Kidney (tissue), 14 donors: ENCODE results near the gene MYL10. TPM values are rescaled to one million over a fixed set of nuclear protein-coding genes. Genes with fewer than 3 reads are reported as not detected.

Experiments
- DNase-seq, 5 donors: peaks; one replicate each; pipeline ENCODE4 v3.0.0-alpha.2; 2013 to 2020
- FAIRE-seq: peaks from 2 replicates; lab custom pipeline; 2012; peaks lifted over from hg19 to GRCh38; lab: Jason Lieb, UNC
- H3K27ac ChIP-seq, 2 donors: one replicate each; pipeline ENCODE4 v1.7.0; 2013; ENCODE audit warnings: low read depth in 2 of 2, low read length in 2 of 2, inconsistent platforms in 1 of 2
- H3K27me3 ChIP-seq: one replicate; pipeline ENCODE4 v1.7.1; 2013; ENCODE audit warnings: low read length, inconsistent platforms; ENCODE audit not compliant: control insufficient read depth, insufficient read depth
- H3K36me3 ChIP-seq, 3 donors: one replicate each; pipeline versions ENCODE4 v1.7.0 to v1.7.1; 2013; ENCODE audit warnings: low read length in 3 of 3, control low read depth in 1 of 3, inconsistent platforms in 1 of 3; ENCODE audit not compliant: insufficient read depth in 3 of 3, control insufficient read depth in 2 of 3
- H3K4me1 ChIP-seq, 3 donors: one replicate each; pipeline versions ENCODE4 v1.7.0 to v1.7.1; 2013; ENCODE audit warnings: low read length in 3 of 3, inconsistent platforms in 1 of 3, low read depth in 1 of 3; ENCODE audit not compliant: control insufficient read depth in 2 of 3, insufficient read depth in 2 of 3
- H3K4me3 ChIP-seq, 3 donors: one replicate each; pipeline versions ENCODE4 v1.7.0 to v1.8.1; 2013; ENCODE audit warnings: low read length in 3 of 3, control low read depth in 1 of 3, inconsistent platforms in 1 of 3
- H3K9ac ChIP-seq, 3 donors: one replicate each; pipeline versions ENCODE4 v1.7.0 to v1.7.1; 2013; ENCODE audit warnings: low read length in 3 of 3, control low read depth in 1 of 3, inconsistent platforms in 1 of 3
- H3K9me3 ChIP-seq, 3 donors: one replicate each; pipeline versions ENCODE4 v1.7.0 to v1.7.1; 2013; ENCODE audit warnings: low read length in 3 of 3, control low read depth in 1 of 3, inconsistent platforms in 1 of 3; ENCODE audit not compliant: control insufficient read depth in 2 of 3, insufficient read depth in 1 of 3
- intact Hi-C: fragments of 100-400 bp; cut with DNase I; formaldehyde crosslinking; loops from one replicate; pipeline ENCODE4 v1.11.1; 2022
- polyA plus RNA-seq: library from polyadenylated mRNA; stranded (reverse); fragments of 350-450 nt; fragmentation: Illumina TruSeq; extraction: RNeasy Lipid Tissue Mini Kit (QIAGEN cat#74804); gene quantifications from one replicate; pipeline ENCODE4 v1.2.3, GENCODE V29; 2014; ENCODE audit warnings: low read depth, low replicate concordance; ENCODE audit not compliant: insufficient read depth
- total RNA-seq: library from RNA; stranded (reverse); fragmentation: NEBNext Ultra II Directional; extraction: Animal tissue kit (Norgen Biotek cat#: 25700); gene quantifications from one replicate; pipeline ENCODE4 v1.2.1, GENCODE V29; 2021
- TF ChIP-seq, protein P1 (sequence below): IDR thresholded peaks from 3 replicates; pipeline ENCODE4 v1.5.1; 2012; ENCODE audit warnings: mild to moderate bottlenecking, moderate library complexity, borderline replicate concordance; ENCODE audit not compliant: insufficient read depth; ENCODE audit errors: extremely low read depth
- donor health status: control.
- donor health status: control.
- donor health status: control.
- donor health status: control.
- donor health status: control.
- donor health status: DM: yes; HTN: yes; CAD: no.
- donor health status: Normal renal cell carcinoma (clear cell type).

Gene MYL10
- total and polyA plus RNA-seq, 2 donors from 2014 or later = not detected

- TF ChIP-seq, protein P1, sequence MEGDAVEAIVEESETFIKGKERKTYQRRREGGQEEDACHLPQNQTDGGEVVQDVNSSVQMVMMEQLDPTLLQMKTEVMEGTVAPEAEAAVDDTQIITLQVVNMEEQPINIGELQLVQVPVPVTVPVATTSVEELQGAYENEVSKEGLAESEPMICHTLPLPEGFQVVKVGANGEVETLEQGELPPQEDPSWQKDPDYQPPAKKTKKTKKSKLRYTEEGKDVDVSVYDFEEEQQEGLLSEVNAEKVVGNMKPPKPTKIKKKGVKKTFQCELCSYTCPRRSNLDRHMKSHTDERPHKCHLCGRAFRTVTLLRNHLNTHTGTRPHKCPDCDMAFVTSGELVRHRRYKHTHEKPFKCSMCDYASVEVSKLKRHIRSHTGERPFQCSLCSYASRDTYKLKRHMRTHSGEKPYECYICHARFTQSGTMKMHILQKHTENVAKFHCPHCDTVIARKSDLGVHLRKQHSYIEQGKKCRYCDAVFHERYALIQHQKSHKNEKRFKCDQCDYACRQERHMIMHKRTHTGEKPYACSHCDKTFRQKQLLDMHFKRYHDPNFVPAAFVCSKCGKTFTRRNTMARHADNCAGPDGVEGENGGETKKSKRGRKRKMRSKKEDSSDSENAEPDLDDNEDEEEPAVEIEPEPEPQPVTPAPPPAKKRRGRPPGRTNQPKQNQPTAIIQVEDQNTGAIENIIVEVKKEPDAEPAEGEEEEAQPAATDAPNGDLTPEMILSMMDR = no peak
- no peak overlapping the region for H3K27ac ChIP-seq
- intact Hi-C loops = no loop called here
- H3K36me3 ChIP-seq = no peaks in the 10 kb centered on the region
- DNase-seq (no peak), FAIRE-seq (no peak)
- no peak overlapping the region for H3K4me3 ChIP-seq
- peaks cover 0 to 4% (median 0%) of the 10 kb centered on the region in 3 donors for H3K9me3 ChIP-seq
- no peaks in the 10 kb centered on the region for H3K27me3 ChIP-seq
- H3K9ac ChIP-seq = no peak overlapping the region
- H3K4me1 ChIP-seq = no peaks in the 10 kb centered on the region
Measured at GRCh38 chr7:101664893-101665471, 35.9 kb upstream of the MYL10 start.

GRCh38 chr7:101664436-101664835, 35.3 kb upstream of the MYL10 start:
- Histone ChIP-seq H3K27ac (no peak overlapping the region), H3K27me3 (no peaks in the 10 kb centered on the region), H3K9me3 (peaks cover 0 to 4% (median 0%) of the 10 kb centered on the region in 3 donors), H3K9ac (no peak overlapping the region), H3K4me1 (no peaks in the 10 kb centered on the region), H3K4me3 (no peak overlapping the region), H3K36me3 (no peaks in the 10 kb centered on the region)
- intact Hi-C loops = no loop called here
- no peak for FAIRE-seq
- TF ChIP-seq, protein P1 = no peak
- peak in 3 of 5 donors; percentile 47 to 71 (median 65) for DNase-seq

DNA sequence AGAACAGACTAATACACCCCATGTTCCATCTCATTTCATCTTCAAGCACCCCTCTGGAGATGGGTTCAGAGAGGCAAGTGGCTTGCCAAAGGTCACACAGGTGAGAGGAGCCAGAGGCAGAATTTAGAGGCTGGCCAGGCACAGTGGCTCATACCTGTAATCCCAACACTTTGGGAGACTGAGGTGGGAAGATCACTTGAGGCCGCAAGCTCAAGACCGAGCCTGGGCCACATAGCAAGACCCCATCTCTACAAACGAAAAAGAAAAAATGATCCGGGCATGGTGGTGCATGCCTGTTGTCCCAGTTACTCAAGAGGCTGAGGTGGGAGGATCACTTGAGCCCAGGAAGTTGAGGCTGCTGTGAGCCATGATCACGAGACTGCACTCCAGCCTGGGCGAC, 34.7 kb upstream of the MYL10 start:
- FAIRE-seq (no peak), DNase-seq (no peak)

More for the DNA sequence above, 34.7 kb upstream of the MYL10 start:
- no peak overlapping the region for H3K27ac ChIP-seq
- H3K36me3 ChIP-seq = no peaks in the 10 kb centered on the region
- no peak overlapping the region for H3K9ac ChIP-seq
- no peak overlapping the region for H3K4me3 ChIP-seq
- peaks cover 0 to 1% (median 0%) of the 10 kb centered on the region in 3 donors for H3K9me3 ChIP-seq
- TF ChIP-seq, protein P1 = no peak
- H3K4me1 ChIP-seq = no peaks in the 10 kb centered on the region
- no peaks in the 10 kb centered on the region for H3K27me3 ChIP-seq
- intact Hi-C loops = no loop called here
